Endothelial cell of umbilical vein (primary cell): ENCODE data around the gene NBPF9.
"Not testable (repeated sequence)": the region's sequence is repeated elsewhere in the genome, so short reads cannot be mapped to it uniquely, and the experiment has no call there.

Experiments
- CTCF ChIP-seq, 2 donors: IDR thresholded peaks; 1 replicate in 1 of 2; 2 replicates in 1 of 2; pipeline ENCODE4 v1.5.1; 2011; ENCODE audit warnings: low read length in 2 of 2, mild to moderate bottlenecking in 2 of 2, moderate library complexity in 2 of 2, control low read depth in 1 of 2, inconsistent platforms in 1 of 2, low read depth in 1 of 2; ENCODE audit not compliant: insufficient read depth in 1 of 2; ENCODE audit errors: extremely low read depth in 1 of 2
- EZH2 ChIP-seq: IDR thresholded peaks from 2 replicates; pipeline ENCODE4 v1.6.1; 2012; ENCODE audit warnings: borderline replicate concordance, low read depth, mild to moderate bottlenecking, moderate library complexity, low read length, inconsistent platforms; ENCODE audit not compliant: severe bottlenecking
- FOS ChIP-seq: IDR thresholded peaks from 2 replicates; pipeline ENCODE4 v1.6.1; 2011; ENCODE audit warnings: mild to moderate bottlenecking, low read length, moderate library complexity, borderline replicate concordance; ENCODE audit not compliant: insufficient read depth
- GATA2 ChIP-seq: IDR thresholded peaks from 2 replicates; pipeline ENCODE4 v1.7.0; 2011; ENCODE audit warnings: low read depth, mild to moderate bottlenecking, moderate library complexity, mixed read lengths, low read length; ENCODE audit not compliant: insufficient read length, insufficient read depth
- JUN ChIP-seq: IDR thresholded peaks from 2 replicates; pipeline ENCODE4 v1.6.1; 2011; ENCODE audit warnings: borderline replicate concordance, low read depth; ENCODE audit not compliant: insufficient read length, insufficient read depth
- MYC ChIP-seq: IDR thresholded peaks from one replicate; pipeline ENCODE4 v1.6.1; 2011; ENCODE audit warnings: mild to moderate bottlenecking, low read depth, low read length
- POLR2A ChIP-seq: IDR thresholded peaks from 2 replicates; pipeline ENCODE4 v1.6.1; 2012; ENCODE audit warnings: low read depth, mild to moderate bottlenecking, control low read depth, low read length
- POLR2AphosphoS5 ChIP-seq: IDR thresholded peaks from 2 replicates; pipeline ENCODE4 v1.6.1; 2012; ENCODE audit warnings: low read depth, mild to moderate bottlenecking, control low read depth, low read length, moderate library complexity; ENCODE audit not compliant: insufficient read depth
- TF ChIP-seq, protein P1 (sequence below): IDR thresholded peaks from 2 replicates; pipeline ENCODE4 v1.6.1; 2011; ENCODE audit not compliant: insufficient read depth, insufficient read length

GRCh38 chr1:149103109-149104081 lies at the start of gene NBPF9:
- TF ChIP-seq POLR2AphosphoS5; POLR2A; CTCF (IDR thresholded peaks at IDR 0.05; ENCODE audit: extremely low read depth in 1 of 2, insufficient read depth in 1 of 2, low read depth in 1 of 2, low read length in 2 of 2); MYC; EZH2; JUN; GATA2; FOS: not testable (repeated sequence)
- TF ChIP-seq, protein P1, sequence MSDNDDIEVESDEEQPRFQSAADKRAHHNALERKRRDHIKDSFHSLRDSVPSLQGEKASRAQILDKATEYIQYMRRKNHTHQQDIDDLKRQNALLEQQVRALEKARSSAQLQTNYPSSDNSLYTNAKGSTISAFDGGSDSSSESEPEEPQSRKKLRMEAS, result not testable (repeated sequence)
